GM18867 (cell line): ENCODE measurements around the gene TUBA1B.
"Not testable (repeated sequence)": the region's sequence is repeated elsewhere in the genome, so short reads cannot be mapped to it uniquely, and the experiment has no call there.

Source experiments
- ATAC-seq: cut with Tn5 transposase; IDR thresholded peaks from one replicate; pipeline ENCODE4 v1.9.1; 2021; ENCODE audit warnings: mild to moderate bottlenecking, moderate library complexity; ENCODE audit not compliant: unreplicated experiment

Gene TUBA1B

GRCh38 chr12:49127971-49128370 is 3.2 kb downstream of the TUBA1B start:
- ATAC-seq, result not testable (repeated sequence)

GRCh38 chr12:49126852-49127763 is 4.1 kb downstream of the TUBA1B start:
- no peak for ATAC-seq

GRCh38 chr12:49121047-49121696 is 10.0 kb downstream of the TUBA1B start:
- ATAC-seq, result no peak

- ATAC-seq, result no peak
These were observed 20.0 kb downstream of the TUBA1B start for GRCh38 chr12:49111206-49111605.

- ATAC-seq, result peak; percentile 98
These were observed 20.6 kb downstream of the TUBA1B start, which contains the start of gene LMBR1L for GRCh38 chr12:49110464-49111155. Gene LMBR1L, minus strand, starts transcription at chr12:49110847. Its CDS starts 292 bp downstream, at chr12:49110555.

GRCh38 chr12:49109641-49110463 is 21.3 kb downstream of the TUBA1B start:
- no peak for ATAC-seq

GRCh38 chr12:49108958-49109404 is 22.2 kb downstream of the TUBA1B start:
- ATAC-seq, result no peak

- ATAC-seq, result no peak
These were observed 25.6 kb downstream of the TUBA1B start for GRCh38 chr12:49105504-49106084.

GRCh38 chr12:49104822-49105221 is 26.4 kb downstream of the TUBA1B start:
- no peak for ATAC-seq

GRCh38 chr12:49100380-49100779 is 30.8 kb downstream of the TUBA1B start:
- no peak for ATAC-seq

- ATAC-seq, result no peak
These were observed 32.5 kb downstream of the TUBA1B start for GRCh38 chr12:49098703-49099102.

GRCh38 chr12:49098035-49098451 is 33.2 kb downstream of the TUBA1B start:
- ATAC-seq, result no peak

GRCh38 chr12:49097381-49097780 is 33.8 kb downstream of the TUBA1B start:
- no peak for ATAC-seq

GRCh38 chr12:49094975-49095365 is 36.2 kb downstream of the TUBA1B start:
- no peak for ATAC-seq

GRCh38 chr12:49094160-49094974 is 36.8 kb downstream of the TUBA1B start, which contains the start of gene DHH:
Gene DHH, minus strand, starts transcription at chr12:49094801. Its CDS starts 289 bp downstream, at chr12:49094512.
- ATAC-seq, result no peak

GRCh38 chr12:49093792-49094159 is 37.4 kb downstream of the TUBA1B start:
- no peak for ATAC-seq

GRCh38 chr12:49092816-49093406 is 38.3 kb downstream of the TUBA1B start:
- no peak for ATAC-seq

- no peak for ATAC-seq
These were observed 38.9 kb downstream of the TUBA1B start for GRCh38 chr12:49092086-49092815.
